Measurements from ENCODE around the gene LRRC73.

LRRC73 gene

DNA sequence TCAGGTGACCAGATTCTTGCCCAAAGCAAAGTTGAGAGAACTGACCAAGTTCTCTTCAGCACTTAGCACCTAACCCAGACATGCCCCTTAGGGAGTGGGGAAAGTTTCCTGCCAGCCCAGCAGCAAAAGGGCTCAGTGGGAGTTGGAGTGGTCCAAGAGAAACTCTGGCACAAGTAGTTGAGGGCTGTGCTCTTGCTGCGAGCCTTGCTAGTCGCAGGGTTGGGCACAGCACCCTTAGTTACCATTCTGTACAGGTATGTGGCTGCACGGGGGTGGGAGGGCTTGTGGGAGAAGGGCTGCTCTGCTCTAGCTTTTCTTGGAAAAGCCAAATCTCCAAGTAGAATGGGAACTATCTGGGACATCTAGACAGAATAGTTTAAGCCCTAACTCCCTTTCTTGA lies 13.1 kb upstream of the LRRC73 start:
- Histone ChIP-seq H3K4me3 (no peak overlapping the region), H3K4me1 (peaks cover 0 to 6% (median 5%) of the 10 kb centered on the region in 4 donors), H3K9me3 (no peaks in the 10 kb centered on the region), H3K36me3 (peaks cover 47 to 92% (median 91%) of the 10 kb centered on the region in 3 donors), H3K27me3 (no peaks in the 10 kb centered on the region), H3K27ac (no peak overlapping the region)
- no peak for DNase-seq
- intact Hi-C loops (cut with DNase I; ENCODE audit: low total_unique reads) = no loop called here
- TF ChIP-seq, protein P1, sequence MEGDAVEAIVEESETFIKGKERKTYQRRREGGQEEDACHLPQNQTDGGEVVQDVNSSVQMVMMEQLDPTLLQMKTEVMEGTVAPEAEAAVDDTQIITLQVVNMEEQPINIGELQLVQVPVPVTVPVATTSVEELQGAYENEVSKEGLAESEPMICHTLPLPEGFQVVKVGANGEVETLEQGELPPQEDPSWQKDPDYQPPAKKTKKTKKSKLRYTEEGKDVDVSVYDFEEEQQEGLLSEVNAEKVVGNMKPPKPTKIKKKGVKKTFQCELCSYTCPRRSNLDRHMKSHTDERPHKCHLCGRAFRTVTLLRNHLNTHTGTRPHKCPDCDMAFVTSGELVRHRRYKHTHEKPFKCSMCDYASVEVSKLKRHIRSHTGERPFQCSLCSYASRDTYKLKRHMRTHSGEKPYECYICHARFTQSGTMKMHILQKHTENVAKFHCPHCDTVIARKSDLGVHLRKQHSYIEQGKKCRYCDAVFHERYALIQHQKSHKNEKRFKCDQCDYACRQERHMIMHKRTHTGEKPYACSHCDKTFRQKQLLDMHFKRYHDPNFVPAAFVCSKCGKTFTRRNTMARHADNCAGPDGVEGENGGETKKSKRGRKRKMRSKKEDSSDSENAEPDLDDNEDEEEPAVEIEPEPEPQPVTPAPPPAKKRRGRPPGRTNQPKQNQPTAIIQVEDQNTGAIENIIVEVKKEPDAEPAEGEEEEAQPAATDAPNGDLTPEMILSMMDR (IDR thresholded peaks at IDR 0.05) = no peak

DNA sequence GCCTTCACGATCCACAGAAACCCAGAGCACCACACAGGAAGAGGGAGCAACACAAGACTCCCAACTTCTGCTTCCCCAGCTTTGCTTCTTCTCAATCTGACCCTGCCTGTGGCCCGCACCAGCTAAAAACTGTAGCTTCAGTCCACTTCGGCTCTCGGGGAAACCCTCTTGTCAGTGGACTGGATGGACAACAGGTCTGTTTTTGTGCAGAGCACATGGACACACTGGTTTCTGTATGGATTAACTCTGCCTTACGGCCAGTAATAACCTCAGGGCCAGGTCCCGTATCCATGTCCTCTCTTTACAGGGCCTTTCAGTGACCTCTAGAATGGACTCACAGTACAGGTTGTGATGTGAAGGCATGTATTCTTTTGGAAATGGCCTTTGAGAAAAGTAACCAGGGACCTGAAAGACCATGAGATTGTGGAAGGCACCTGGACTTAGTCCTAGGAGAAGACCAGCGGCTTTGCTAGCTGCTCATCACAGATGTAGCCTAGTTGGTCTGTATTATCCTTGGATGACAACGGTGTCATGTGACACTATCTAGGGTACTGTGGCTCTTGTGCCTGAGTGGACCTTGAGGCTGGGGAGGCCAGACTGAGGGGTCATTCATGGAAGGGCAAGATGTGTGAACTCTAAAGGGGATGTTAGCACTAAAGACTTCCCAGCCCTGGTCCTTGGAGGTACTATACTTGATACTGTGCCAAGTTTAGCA lies 12.6 kb upstream of the LRRC73 start:
- TF ChIP-seq, protein P1 (IDR thresholded peaks at IDR 0.05) = no peak
- H3K27ac ChIP-seq = no peak overlapping the region
- H3K9me3 ChIP-seq = no peaks in the 10 kb centered on the region
- H3K36me3 ChIP-seq = peaks cover 42 to 87% (median 85%) of the 10 kb centered on the region in 3 donors
- intact Hi-C loops (cut with DNase I; ENCODE audit: low total_unique reads) = no loop called here
- H3K4me1 ChIP-seq = peaks cover 0 to 12% (median 11%) of the 10 kb centered on the region in 4 donors
- no peak for DNase-seq
- H3K27me3 ChIP-seq = no peaks in the 10 kb centered on the region
- H3K4me3 ChIP-seq = no peak overlapping the region

DNA sequence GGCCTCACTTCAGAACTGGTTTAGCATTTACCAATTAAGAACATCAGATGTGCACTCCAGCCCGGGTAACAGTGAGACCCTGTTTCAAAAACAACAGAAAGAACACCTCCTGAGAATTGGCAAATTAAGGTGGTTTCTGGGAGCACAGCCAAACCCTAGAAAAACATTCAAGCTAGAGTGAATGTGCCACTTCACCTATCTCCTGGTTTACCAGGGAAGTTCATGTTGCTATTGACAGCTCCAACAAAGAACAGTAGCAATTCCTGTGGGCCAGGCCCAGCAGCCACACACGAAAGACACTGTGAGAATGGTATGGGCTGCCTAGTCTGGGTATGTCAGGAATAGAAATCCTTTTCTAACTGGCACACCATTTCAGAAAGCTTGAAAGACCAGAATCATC lies 11.7 kb upstream of the LRRC73 start:
- intact Hi-C loops (cut with DNase I; ENCODE audit: low total_unique reads) = no loop called here
- TF ChIP-seq, protein P1 (IDR thresholded peaks at IDR 0.05) = no peak
- Histone ChIP-seq H3K4me3 (no peak overlapping the region), H3K27me3 (no peaks in the 10 kb centered on the region), H3K27ac (no peak overlapping the region), H3K36me3 (peaks cover 33 to 78% (median 76%) of the 10 kb centered on the region in 3 donors), H3K4me1 (peaks cover 0 to 17% (median 14%) of the 10 kb centered on the region in 4 donors), H3K9me3 (no peaks in the 10 kb centered on the region)
- DNase-seq = no peak

DNA sequence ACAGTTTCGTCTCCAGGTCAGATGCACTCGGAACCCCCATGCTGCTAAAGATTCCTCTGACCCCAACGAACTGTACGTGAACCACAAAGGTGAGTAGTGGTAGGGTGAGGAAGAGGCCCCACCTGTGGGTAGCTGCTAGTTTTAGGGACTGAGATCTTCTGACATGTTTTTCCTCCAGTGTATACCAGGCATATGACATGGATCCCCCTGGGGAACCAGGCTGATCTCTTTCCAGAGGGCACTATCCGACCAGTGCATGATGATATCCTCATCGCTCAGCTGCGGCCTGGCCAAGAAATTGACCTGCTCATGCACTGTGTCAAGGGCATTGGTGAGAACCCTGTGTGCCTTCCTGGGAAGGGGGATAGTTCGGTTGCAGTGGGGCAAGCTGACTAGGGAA lies 10.0 kb upstream of the LRRC73 start:
- H3K36me3 ChIP-seq = peaks cover 28 to 66% (median 59%) of the 10 kb centered on the region in 3 donors
- TF ChIP-seq, protein P1 (IDR thresholded peaks at IDR 0.05) = no peak
- H3K9me3 ChIP-seq = no peaks in the 10 kb centered on the region
- peaks cover 0 to 30% (median 25%) of the 10 kb centered on the region in 4 donors for H3K4me1 ChIP-seq
- H3K27me3 ChIP-seq = no peaks in the 10 kb centered on the region
- no peak overlapping the region for H3K4me3 ChIP-seq
- no peak overlapping the region for H3K27ac ChIP-seq
- DNase-seq = no peak
- intact Hi-C loops (cut with DNase I; ENCODE audit: low total_unique reads) = no loop called here

DNA sequence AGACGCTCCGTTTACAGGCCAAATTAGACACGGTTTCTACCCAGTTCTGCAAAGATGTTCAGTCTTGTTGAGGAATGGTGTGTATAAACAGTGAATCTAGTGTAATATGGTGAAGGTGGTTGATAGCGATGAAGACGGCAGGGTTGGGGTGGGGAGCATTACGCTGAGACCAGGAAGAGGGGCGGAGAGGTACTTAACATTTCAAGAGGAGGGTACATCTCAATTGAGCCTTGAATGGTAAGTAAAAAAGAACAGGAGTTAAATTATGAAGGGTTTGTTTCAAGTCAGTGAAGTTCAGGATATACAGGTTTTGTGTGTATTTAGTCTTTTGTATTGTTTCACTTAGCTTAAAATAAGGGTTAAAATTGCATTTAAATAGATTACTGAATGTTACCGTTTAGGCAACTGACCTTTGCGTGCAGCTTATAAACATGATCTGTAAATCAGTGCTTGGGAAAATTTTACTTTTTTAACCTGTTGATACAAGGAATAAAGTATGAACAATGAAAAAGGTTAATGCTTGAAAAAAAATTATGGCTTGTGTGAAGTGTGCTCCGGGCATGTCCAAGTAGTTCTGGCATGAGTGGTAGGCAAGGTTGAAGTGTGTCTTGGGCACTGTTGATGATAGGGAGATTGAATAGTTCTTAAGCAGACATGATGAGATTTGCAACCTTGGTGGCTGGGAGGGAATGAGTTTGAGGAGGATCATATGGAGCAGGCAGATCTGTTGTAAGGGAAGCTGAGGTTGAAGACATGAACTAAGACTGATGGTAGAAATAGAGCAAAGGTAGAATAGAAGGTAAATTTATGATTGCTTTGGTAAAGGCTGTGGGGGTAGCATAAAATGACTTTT lies 7.6 kb upstream of the LRRC73 start:
- intact Hi-C loops (cut with DNase I; ENCODE audit: low total_unique reads) = no loop called here
- Histone ChIP-seq H3K36me3 (peaks cover 23 to 64% (median 49%) of the 10 kb centered on the region in 3 donors), H3K27me3 (no peaks in the 10 kb centered on the region), H3K4me1 (peaks cover 0 to 43% (median 30%) of the 10 kb centered on the region in 4 donors), H3K9me3 (no peaks in the 10 kb centered on the region), H3K4me3 (peak overlapping the region; percentile 60 to 85), H3K27ac (peak overlapping the region; percentile 79 to 85)
- no peak for DNase-seq
- TF ChIP-seq, protein P1 (IDR thresholded peaks at IDR 0.05) = no peak
